Prostate gland (tissue), 2 donors: ENCODE data around the gene GALNT7.

Experiments
- POLR2A ChIP-seq: fragments of 450-650 bp; IDR thresholded peaks from one replicate; pipeline ENCODE4 v1.6.1; 2016; ENCODE audit warnings: antibody characterized with exemption, mild to moderate bottlenecking
- TF ChIP-seq, protein P1 (sequence below), 4 experiments: fragments of 200-600 bp in 2 of 4; fragments of 450-650 bp in 2 of 4; sonication (generic) in 2 of 4; IDR thresholded peaks; 1 replicate in 3 of 4; 2 replicates in 1 of 4; pipeline ENCODE4 v1.5.1; 2016 to 2019; ENCODE audit warnings: antibody characterized with exemption in 4 of 4, mild to moderate bottlenecking in 2 of 4, moderate library complexity in 2 of 4

DNA sequence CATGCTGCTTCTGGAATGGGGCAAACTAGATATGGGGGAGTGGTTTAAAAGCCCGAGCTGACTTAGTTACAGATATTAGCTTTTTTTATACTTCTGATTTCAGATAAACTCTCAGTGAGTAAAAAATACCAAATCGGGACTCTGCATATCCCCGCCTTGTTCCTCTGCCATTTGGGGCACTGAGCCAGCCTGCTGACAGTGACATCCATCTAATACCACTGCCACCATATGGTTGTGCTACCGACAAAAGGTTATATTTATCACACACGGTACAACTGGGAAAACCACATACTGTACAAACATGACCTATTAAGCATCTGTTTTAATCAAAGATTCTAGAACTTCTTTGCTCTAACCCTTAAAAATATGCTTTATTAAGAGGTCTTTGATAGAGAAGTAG is 78.7 kb downstream of the GALNT7 start:
- TF ChIP-seq, protein P1, sequence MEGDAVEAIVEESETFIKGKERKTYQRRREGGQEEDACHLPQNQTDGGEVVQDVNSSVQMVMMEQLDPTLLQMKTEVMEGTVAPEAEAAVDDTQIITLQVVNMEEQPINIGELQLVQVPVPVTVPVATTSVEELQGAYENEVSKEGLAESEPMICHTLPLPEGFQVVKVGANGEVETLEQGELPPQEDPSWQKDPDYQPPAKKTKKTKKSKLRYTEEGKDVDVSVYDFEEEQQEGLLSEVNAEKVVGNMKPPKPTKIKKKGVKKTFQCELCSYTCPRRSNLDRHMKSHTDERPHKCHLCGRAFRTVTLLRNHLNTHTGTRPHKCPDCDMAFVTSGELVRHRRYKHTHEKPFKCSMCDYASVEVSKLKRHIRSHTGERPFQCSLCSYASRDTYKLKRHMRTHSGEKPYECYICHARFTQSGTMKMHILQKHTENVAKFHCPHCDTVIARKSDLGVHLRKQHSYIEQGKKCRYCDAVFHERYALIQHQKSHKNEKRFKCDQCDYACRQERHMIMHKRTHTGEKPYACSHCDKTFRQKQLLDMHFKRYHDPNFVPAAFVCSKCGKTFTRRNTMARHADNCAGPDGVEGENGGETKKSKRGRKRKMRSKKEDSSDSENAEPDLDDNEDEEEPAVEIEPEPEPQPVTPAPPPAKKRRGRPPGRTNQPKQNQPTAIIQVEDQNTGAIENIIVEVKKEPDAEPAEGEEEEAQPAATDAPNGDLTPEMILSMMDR (IDR thresholded peaks at IDR 0.05): no peak
- no peak for TF ChIP-seq POLR2A
